ENCODE data around the gene HAGHL.
"Not testable (repeated sequence)": the region's sequence is repeated elsewhere in the genome, so short reads cannot be mapped to it uniquely, and the experiment has no call there.

HAGHL gene

GRCh38 chr16:770411-770810 lies 43.5 kb downstream of the HAGHL start:
- no peak for DNase-seq (ENCODE audit: low read depth in 2 of 2)

GRCh38 chr16:772959-773358 lies 46.1 kb downstream of the HAGHL start:
- no peak for DNase-seq (ENCODE audit: low read depth in 2 of 2)

- DNase-seq (ENCODE audit: low read depth in 2 of 2) = no peak
Measured at GRCh38 chr16:774086-775001, 47.4 kb downstream of the HAGHL start.

- no peak for DNase-seq (ENCODE audit: low read depth in 2 of 2)
Measured at GRCh38 chr16:775236-775796, 48.4 kb downstream of the HAGHL start.

GRCh38 chr16:776298-776697 lies 49.4 kb downstream of the HAGHL start:
- DNase-seq (ENCODE audit: low read depth in 2 of 2) = not testable (repeated sequence)

GRCh38 chr16:776824-777223 lies 49.9 kb downstream of the HAGHL start:
- DNase-seq (ENCODE audit: low read depth in 2 of 2) = no peak

- DNase-seq (ENCODE audit: low read depth in 2 of 2) = no peak
Measured at GRCh38 chr16:777826-778225, 50.9 kb downstream of the HAGHL start.

GRCh38 chr16:778447-778846 lies 51.5 kb downstream of the HAGHL start:
- no peak for DNase-seq (ENCODE audit: low read depth in 2 of 2)

GRCh38 chr16:778909-779527 lies 52.1 kb downstream of the HAGHL start:
- DNase-seq (ENCODE audit: low read depth in 2 of 2) = no peak

Measured in stimulated activated CD8-positive, alpha-beta memory T cell treated with anti-CD3 and anti-CD28 coated beads, Interleukin-7, amount 100 ng/mL, for 4 hours (primary cell).